GM19463 (cell line): ENCODE results near the gene SLC12A7.

Experiments
- ATAC-seq: cut with Tn5 transposase; IDR thresholded peaks from one replicate; pipeline ENCODE4 v1.9.1; 2021; ENCODE audit warnings: mild to moderate bottlenecking, moderate library complexity; ENCODE audit not compliant: unreplicated experiment

Gene SLC12A7

DNA sequence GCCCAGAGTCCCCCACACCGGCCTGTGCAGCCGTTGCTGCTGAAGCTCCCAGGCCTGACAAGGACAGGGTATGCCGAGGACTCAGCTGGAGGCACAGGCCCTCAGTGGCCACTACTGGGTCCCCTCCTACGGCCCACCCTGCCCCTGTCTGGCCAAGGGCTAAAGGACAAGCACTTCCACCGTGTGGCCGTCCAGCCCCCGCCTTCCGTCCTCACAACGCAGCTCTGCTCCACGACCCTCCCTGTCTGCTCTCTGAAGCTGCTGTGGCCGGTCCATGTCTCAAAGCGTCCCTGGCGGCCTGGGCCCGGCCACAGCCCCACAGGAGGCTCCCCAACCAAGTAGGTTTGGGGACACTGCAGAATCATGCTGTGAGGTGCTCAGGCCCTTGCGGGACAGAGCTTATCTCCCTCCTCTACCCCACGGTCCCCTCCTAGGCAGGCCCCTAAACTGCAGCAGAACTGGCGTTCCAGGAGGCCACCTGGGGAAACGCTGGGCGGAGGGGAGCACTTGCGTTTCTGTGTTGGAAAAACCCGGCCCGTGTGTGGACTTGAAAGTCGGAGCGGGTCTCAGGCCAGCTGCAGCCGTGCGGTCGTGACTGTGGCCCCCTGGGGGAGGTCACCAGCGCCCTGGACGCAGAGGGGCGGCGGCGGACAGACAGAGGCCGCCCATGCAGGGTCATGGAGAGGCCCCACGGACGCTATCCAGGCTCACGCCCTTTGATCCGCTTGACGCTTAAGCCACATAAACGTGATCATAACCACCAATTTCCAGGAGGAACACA, 57.7 kb downstream of the SLC12A7 start:
- no peak for ATAC-seq

DNA sequence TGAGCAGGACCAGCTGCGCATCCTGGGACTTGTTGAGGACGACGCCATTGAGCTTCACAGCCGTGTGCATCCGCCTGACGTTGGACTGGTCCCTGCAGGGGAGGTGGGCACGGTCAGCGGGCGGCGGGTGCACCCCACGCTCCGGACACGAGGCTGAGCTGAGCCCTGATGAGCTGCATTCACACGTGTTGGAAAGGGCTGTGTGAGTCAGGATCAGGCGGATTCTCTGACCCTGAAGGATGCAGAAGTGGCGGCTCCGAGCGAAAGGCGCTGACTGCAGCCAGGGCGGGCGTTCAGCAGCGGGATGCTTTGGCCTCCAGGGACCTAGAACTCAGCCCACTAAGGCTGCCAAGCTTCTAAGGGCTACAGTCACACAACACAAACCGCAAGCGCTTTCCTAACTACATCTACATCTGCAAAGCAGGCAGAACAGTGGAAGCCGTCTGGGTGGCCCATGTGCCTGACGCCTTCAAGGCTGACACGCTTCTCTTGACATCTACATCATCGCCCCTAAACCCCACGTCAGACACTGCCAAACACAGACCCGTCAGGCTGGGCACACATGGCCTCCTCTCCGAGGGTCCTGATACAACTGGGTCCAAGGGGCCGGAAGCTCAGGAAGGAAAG, 58.4 kb downstream of the SLC12A7 start:
- ATAC-seq: no peak

- no peak for ATAC-seq
Measured at GRCh38 chr5:1052641-1053390, 59.0 kb downstream of the SLC12A7 start.

DNA sequence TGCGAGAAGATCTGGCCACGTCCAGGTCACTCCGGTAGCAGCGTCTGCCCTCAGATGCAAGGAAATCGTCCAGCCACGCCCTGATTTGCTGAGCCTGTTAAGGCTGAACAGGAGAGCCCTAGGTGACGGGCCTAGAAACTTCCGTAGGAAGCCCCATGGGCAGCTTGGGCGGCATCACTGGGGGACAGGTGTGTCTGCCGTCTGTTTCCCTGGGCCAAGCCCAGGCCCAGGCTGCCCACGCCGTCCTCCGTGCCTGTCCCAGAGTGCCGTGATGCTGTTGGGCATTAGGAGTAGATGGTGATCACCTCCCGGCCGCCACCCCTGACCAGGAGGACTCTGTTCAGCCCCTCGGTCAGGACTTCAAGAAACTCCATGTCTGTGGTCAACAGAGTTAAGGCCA, 59.8 kb downstream of the SLC12A7 start:
- ATAC-seq: no peak

DNA sequence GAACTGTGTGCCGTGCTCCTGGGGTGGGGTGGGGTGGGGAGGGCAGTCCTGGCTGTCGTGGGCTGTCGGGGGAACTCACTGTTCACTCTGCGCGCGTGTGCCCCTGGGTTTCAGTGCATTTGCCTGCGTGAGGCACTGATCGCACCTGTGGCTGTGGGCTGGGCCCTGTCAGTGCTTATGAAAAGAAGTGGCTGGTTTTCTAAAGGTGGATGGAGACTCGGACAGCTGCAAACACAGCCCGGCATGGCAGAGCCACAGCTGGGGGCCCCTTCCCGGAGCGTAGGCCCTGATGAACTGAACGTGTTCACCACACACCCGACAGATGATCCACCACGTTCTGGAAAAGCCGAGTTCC, 60.5 kb downstream of the SLC12A7 start:
- ATAC-seq: no peak

DNA sequence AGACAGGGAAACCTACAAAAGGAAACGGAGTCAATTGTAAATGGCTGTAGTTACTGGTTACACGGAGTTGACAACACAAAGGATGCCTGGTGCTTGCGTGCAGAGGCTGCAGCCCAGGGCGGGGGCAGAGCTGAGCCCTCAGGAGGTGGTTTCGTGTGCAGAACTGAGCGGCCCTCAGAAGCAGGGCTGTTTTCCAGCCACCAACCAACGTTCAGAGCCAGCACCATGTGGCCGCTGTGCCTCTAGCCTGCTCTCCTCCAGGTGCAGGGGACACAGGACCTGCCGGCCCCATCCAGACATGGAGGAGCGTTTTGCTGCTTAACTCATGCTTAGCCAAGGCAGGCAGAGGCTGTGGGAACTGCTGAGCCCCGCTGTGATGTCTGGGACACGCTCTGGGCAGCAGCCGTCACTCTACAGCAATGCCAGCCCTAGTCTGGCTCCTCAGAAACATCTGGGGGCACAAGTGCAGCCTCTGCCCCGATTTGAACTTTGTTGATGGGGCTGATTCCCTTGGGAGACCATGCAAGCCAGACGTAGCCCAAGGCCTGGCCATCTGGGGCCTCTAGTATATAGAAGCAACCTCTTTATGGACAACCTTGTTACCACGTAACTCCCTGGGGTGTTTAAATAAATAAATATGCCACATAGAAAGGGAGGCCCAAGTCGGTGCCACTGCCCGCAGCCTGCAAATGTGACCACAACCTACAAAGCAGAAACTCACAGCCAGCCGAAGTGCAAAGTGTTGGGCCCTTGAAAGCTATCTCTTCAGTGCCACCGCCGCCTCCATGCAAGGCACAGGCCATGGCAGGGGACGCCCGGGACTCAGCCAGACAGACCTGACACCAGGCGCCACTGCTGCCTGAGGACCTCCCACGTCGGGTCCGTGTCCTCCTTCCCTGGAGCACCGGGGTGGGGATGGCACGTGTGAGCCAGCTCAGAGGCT, 61.2 kb downstream of the SLC12A7 start:
- ATAC-seq: no peak

DNA sequence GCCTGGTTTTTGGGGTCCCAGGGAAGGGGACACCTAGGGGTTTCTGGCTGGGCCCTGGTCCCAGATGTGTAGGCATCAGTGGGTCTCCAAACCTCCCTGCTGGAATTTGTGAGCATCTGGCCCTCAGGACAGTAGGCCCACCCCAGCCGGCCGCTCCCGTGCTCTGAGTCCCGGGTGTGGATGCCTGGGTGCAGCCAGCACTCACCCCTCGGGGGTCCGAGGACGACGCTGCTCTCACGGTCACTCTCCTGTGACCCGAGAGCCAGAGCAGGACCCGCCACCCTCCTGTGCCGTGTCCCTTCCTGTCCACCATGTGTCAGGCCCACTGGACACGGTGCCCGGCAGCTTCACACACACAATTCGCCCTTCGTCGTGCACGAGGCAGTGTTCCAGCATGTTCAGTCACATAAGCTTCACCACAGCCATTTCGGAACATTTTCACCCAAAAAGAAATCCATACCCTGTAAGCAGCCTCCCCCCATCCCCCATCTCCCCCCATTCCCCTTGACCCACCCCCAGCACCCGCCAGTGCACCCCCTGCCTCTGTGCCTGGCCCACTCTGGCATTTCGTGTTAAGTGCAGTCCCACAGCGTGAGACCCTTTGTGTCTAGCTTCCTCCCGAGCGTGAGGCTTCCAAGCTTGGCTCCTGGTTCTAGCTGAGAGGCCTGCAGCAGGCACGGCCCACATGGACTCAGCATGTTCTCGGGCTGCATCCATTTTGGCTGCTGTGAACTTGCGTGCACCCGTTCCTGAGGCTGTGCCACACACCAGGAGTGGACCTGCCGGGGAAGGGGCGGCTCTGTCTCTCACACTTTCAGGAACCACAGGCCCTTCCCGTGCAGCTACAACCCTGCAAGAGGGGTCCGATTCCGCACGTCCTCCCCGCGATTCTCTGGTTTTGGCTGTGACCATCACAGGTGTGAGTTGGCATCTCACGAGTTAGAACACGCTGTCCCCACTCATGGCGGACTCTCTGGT, 62.7 kb downstream of the SLC12A7 start:
- no peak for ATAC-seq

GRCh38 chr5:1048162-1048721, 63.6 kb downstream of the SLC12A7 start:
- ATAC-seq: no peak

DNA sequence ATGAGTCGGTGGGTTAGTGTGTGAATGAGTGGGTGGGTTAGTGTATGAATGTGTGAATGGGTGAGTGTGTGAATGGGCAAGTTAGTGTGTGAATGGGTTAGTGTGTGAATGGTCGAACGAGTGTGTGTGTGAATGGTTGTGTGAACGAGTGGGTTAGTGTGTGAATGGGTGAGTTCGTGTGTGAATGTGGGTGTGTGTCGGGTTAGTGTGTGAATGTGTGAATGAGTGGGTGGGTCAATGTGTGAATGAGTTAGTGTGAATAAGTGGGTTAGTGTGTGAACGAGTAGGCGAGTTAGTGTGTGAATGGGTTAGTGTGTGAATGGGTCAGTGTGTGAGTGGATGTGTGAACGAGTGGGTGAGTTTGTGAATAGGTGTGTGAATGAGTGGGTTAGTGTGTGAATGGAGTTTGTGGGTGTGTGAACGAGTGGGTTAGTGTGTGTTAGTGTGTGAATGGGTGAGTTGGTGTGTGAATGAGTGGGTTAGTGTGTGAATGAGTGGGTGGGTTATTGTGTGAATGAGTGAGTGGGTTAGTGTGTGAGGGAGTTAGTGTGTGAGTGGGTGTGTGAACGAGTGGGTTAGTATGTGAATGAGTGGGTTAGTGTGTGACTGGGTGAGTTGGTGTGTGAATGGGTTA, 64.4 kb downstream of the SLC12A7 start:
- ATAC-seq: no peak

- ATAC-seq: no peak
Measured at GRCh38 chr5:1045960-1046560, 65.8 kb downstream of the SLC12A7 start.

- ATAC-seq: no peak
Measured at GRCh38 chr5:1044117-1044516, 67.7 kb downstream of the SLC12A7 start.

- no peak for ATAC-seq
Measured at GRCh38 chr5:1043327-1043726, 68.5 kb downstream of the SLC12A7 start.

DNA sequence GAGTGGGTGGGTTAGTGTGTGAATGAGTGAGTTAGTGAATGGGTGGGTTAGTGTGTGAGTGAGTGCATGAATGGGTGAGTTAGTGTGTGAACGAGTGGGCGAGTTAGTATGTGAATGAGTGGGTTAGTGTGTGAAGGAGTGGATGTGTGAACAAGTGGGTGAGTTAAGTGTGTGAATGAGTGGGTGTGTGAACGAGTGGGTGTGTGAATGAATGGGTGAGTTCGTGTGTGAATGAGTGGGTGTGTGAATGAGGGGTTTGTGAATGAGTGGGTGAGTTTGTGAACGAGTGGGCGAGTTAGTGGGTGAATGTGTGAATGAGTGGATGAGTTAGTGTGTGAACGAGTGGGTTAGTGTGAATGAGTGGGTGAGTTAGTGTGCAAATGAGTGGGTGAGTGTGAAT, 69.2 kb downstream of the SLC12A7 start:
- no peak for ATAC-seq

GRCh38 chr5:1041225-1042143, 70.4 kb downstream of the SLC12A7 start:
- ATAC-seq: no peak

DNA sequence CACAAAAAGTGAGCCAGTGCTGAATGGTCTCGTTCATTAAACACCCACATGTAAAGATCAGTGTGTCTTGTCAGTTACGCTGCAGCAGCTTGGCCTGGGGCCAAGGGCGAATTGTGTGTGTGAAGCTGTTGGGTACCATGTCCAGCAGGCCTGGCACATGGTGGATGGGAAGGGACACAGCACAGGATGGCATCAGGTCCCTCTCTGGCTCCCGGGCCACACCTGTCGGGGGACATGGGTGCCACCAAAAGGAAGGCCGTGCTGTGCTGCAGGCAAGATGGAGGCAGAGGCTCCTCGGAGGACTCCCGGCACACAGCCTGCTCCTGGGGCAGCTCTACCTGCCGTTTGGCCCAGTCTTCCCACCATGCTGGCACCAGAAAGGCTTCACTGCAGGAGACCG, 71.3 kb downstream of the SLC12A7 start:
- no peak for ATAC-seq

DNA sequence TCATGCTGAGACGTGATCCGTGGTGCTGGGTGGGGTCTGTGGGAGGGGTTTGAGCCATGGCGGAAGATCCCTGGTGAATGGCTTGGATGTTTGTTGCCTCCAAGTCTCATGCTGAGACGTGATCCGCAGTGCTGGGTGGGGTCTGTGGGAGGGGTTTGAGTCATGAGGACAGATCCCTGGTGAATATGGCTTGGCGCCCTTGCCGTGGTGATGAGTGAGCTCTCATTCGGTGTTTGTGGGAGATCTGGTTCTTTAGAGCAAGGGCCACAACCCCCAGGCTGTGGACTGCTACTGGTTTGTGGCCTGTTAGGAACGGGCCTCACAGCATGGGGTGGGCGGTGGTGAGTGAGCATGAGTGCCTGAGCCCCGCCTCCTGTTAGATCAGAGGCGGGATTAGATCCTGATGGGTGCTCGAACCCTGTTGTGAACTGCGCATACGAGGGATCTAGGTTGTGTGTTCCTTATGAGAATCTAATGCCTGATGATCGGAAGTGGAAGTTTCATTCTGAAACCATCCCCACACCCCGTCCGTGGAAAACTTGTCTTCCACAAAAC, 72.1 kb downstream of the SLC12A7 start:
- ATAC-seq: no peak

DNA sequence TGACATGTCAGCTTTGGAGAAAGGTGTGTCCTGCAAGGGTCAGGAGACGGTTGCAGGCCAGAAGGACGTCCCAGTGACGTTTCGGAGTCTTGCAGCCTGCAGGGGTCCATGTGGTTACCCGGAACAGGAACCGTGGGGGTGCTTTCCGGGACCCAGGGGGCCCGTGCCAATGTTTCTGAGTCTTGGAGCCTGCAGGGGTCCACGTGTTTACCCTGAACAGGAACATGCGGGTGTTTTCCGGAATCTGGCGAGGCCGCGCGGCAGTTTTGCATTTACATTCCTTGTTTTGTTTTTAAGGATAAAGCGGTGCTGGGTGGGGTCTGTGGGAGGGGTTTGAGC, 72.7 kb downstream of the SLC12A7 start:
- no peak for ATAC-seq
